Measurements from ENCODE around the gene TBC1D14.
"Not testable (repeated sequence)": the region's sequence is repeated elsewhere in the genome, so short reads cannot be mapped to it uniquely, and the experiment has no call there.

TBC1D14 gene

DNA sequence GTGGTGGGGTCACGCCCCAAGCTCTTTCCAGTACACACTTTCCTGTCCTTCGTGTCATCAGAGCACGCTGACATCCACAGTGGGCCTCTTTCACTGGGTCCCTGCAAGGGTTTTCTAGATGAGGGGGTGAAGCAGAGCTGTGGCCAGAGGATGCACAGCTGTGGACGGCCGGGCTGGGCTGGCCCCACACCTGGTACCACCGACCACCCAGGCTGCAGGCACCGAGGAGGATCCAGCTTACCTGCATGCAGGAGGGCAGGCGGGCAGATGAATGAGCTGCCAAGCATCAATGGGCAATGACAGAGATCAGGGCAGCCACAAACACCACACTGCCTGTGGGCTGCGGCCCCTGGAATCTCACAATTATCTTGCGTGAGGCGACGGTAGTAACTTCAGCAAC lies 167.7 kb downstream of the TBC1D14 start:
- Histone ChIP-seq H3K4me3 (ENCODE audit: extremely low read depth, insufficient read depth, low read length, poor library complexity, severe bottlenecking) (no peak overlapping the region), H3K9me3 (ENCODE audit: control insufficient read depth, low read length) (no peaks in the 10 kb centered on the region), H3K27ac (ENCODE audit: low read depth, low read length, severe bottlenecking) (no peak overlapping the region), H3K36me3 (ENCODE audit: control insufficient read depth, insufficient read depth, low read length) (no peaks in the 10 kb centered on the region), H3K4me1 (ENCODE audit: control insufficient read depth, insufficient read depth, low read length, poor library complexity, severe bottlenecking) (no peaks in the 10 kb centered on the region)
- WGBS, 2 experiments (ENCODE audit: insufficient coverage in 2 of 2) = 92 to 93% methylated on average over 10 to 11 of the region's 12 CpGs

DNA sequence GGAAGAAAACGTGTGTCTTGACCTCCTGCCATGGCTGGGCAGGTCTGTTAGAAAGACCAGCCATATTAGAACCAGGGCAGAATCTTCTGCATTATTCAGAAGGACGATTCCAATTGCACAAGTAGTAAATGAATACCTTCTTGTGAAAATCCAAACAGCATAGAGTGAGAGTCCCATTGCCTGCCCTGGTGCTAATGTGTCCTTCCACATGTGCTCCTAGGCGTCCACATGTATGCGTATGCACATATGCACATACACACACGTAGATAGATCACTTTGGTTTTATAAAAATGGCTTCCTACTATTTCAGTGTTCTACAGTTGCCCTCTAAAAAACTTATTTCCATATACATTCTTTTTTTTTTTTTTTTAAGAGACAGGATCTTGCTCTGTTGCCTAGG lies 168.4 kb downstream of the TBC1D14 start:
- no peaks in the 10 kb centered on the region for H3K36me3 ChIP-seq (ENCODE audit: control insufficient read depth, insufficient read depth, low read length)
- no peaks in the 10 kb centered on the region for H3K4me1 ChIP-seq (ENCODE audit: control insufficient read depth, insufficient read depth, low read length, poor library complexity, severe bottlenecking)
- H3K27ac ChIP-seq (ENCODE audit: low read depth, low read length, severe bottlenecking) = no peak overlapping the region
- H3K9me3 ChIP-seq (ENCODE audit: control insufficient read depth, low read length) = no peaks in the 10 kb centered on the region
- H3K4me3 ChIP-seq (ENCODE audit: extremely low read depth, insufficient read depth, low read length, poor library complexity, severe bottlenecking) = no peak overlapping the region
- 73 to 92% methylated on average over 4 of the region's 5 CpGs for WGBS, 2 experiments (ENCODE audit: insufficient coverage in 2 of 2)

DNA sequence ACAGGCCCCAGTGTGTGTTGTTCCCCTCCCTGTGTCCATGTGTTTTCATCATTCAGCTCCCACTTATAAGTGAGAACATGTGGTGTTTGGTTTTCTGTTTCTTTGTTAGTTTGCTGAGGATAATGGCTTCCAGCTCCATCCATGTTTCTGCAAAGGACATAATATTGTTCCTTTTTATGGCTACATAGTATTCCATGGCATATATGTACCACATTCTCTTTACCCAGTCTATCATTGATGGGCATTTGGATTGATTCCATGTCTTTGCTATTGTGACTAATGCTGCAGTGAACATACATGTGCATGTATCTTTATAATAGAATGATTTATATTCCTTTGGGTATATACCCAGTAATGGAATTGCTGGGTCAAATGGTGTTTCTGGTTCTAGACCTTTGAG lies 169.9 kb downstream of the TBC1D14 start:
- not testable (repeated sequence) for H3K4me1 ChIP-seq (ENCODE audit: control insufficient read depth, insufficient read depth, low read length, poor library complexity, severe bottlenecking); H3K36me3 ChIP-seq (ENCODE audit: control insufficient read depth, insufficient read depth, low read length); H3K9me3 ChIP-seq (ENCODE audit: control insufficient read depth, low read length); H3K4me3 ChIP-seq (ENCODE audit: extremely low read depth, insufficient read depth, low read length, poor library complexity, severe bottlenecking); H3K27ac ChIP-seq (ENCODE audit: low read depth, low read length, severe bottlenecking)

DNA sequence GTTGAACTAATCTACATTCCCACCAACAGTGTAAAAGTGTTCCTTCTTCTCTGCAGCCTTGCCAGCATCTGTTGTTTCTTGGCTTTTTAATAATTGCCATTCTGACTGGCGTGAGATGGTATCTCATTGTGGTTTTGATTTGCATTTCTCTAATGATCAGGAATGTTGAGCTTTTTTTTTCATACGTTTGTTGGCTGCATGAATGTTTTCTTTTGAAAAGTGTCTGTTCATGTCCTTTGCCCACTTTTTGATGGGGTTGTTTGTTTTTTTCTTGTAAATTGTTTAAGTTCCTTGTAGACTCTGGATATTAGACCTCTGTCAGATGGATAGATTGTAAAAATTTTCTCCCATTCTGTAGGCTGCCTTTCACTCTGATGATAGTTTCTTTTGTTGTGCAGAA lies 170.3 kb downstream of the TBC1D14 start:
- not testable (repeated sequence) for H3K4me1 ChIP-seq (ENCODE audit: control insufficient read depth, insufficient read depth, low read length, poor library complexity, severe bottlenecking); H3K36me3 ChIP-seq (ENCODE audit: control insufficient read depth, insufficient read depth, low read length); H3K9me3 ChIP-seq (ENCODE audit: control insufficient read depth, low read length); H3K27ac ChIP-seq (ENCODE audit: low read depth, low read length, severe bottlenecking); H3K4me3 ChIP-seq (ENCODE audit: extremely low read depth, insufficient read depth, low read length, poor library complexity, severe bottlenecking)
- 57 to 86% methylated on average over 1 to 2 of the region's 2 CpGs for WGBS, 2 experiments (ENCODE audit: insufficient coverage in 2 of 2)
